ENCODE measurements around the gene VSIR.
A peak's percentile ranks its signal among the peaks of the same experiment; 100 is the strongest.

The VSIR gene

DNA sequence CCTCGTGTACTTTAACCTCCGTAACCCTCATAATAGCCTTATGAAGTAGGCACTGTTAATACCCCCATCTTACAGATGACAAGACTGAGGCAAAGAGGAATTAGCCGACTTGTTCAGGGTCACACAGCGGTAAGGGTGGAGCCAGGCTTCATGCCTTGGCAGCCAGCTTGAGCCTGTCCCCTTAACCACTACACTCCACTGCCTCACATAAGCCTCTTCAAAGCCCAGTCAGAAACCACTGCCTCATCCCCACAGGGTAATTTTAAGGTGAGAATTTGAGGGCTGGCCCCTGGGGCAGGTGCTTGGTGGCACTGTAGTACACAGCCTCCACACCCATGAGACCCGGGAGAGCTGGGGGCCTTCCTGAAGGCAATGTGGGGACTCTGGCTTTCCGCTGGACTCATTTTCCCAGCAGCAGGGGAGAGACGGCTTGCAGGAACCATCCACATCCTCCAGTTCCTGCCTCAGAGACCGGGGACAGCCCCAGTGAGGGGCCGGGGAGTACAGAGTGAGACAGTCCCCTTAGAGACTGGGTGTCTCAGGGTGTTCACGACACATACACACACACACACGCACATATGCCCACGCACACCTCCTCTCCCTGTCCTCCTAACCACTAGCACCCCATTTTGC lies 46.1 kb downstream of the VSIR start:
- peak; percentile 54 to 64 for ATAC-seq

DNA sequence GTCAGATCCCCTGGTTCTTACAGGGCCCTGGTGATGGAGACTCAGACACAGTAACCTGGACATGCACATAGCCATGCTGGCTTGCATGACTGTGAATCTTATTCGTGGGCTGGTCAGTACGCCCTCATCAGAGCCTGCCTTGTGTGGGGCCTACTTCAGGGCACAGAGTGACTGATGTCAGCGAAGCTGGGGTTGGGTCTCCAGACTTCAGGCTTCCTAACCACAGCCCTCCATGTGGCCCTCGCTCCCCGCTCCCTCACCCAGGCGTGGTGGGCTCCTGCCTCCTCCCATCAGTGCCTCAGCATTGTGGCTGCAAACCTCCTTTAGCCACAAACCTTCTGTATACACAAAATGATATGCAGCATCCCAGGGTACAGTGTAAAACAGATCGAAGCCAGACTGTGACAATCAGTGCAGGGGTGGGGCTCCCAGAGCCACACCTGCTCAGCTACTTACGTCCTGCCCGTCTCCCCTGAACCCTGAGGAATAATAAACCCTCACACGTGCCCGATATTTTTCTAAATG lies 46.7 kb downstream of the VSIR start:
- peak; percentile 28 to 31 for ATAC-seq

GRCh38 chr10:71725998-71726579 lies 47.2 kb downstream of the VSIR start:
- ATAC-seq, result peak; percentile 65 to 68

DNA sequence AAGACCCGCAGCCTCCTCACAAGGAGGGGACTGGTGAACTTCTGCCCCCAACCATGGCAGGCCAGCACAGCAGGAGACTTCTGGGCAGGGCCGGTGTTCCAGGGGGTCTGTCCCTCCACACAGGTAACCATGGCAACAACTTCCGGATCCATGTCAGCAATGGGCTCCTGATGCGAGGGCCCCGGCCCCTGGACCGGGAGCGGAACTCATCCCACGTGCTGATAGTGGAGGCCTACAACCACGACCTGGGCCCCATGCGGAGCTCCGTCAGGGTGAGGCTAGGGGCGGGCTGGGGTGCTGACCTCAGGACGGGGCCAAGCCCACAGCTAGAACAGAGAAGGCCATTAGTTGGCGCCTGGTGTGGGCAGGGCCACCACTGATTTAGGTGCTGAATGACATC lies 48.1 kb downstream of the VSIR start:
- no peak for ATAC-seq

DNA sequence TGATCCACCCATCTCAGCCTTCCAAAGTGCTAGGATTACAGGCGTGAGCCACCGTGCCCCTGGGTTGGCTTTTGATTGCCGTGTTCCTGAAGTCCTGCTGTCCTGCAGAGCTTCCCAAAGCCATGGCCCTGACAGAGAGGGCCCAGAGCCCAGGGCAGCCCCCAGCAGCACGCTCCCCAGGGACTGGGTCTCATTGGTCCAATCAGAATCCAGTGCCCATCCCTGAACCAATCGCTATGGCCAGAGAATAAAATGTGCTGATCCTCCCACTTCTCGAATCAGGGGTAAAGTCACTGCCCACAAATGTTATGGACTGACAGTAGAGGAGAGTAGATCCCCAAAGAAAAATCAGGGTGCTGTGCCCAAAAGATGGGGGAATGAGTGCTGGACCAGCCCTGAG lies 48.8 kb downstream of the VSIR start:
- no peak for ATAC-seq

GRCh38 chr10:71723311-71723710 lies 50.0 kb downstream of the VSIR start:
- no peak for ATAC-seq

DNA sequence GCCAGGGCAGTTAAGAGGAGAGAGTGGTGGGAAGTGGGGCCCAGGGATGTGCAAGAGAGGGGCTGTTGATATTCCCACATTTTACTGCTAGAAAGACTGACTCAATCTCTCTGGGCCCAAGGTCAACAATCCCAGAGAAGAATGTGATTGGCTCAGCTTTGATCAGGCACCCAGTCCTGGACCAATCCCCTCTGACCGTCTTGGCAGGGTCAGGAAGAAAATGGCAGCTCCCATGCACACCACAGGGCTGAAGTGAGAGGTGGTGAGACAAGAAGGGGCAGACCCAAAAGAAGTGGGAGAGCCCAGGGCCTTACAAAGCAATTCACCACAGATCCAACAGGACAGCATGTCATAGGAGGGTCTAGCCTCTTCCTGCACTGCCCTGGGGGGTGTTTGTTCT lies 50.5 kb downstream of the VSIR start:
- no peak for ATAC-seq

DNA sequence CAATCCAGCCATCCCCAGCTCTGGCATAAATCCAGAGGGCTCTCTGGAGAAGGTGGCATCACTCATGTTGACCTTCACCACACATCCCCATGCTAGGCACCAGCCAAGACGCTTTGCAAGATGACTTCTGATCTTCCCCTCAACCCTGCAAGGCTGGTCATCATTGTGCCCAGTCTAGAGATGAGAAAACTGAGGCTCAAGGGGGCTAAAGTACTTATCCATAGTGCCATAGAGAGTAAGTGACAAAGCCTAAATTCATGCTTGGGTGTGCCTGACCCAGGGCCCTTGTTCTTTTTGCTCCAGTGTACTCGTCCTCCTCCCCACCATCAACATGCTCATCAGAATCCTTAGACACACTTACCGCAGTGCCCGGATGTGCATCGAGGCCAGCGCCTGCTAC lies 52.0 kb downstream of the VSIR start:
- no peak for ATAC-seq

GRCh38 chr10:71720288-71720687 lies 53.0 kb downstream of the VSIR start:
- ATAC-seq, result no peak

DNA sequence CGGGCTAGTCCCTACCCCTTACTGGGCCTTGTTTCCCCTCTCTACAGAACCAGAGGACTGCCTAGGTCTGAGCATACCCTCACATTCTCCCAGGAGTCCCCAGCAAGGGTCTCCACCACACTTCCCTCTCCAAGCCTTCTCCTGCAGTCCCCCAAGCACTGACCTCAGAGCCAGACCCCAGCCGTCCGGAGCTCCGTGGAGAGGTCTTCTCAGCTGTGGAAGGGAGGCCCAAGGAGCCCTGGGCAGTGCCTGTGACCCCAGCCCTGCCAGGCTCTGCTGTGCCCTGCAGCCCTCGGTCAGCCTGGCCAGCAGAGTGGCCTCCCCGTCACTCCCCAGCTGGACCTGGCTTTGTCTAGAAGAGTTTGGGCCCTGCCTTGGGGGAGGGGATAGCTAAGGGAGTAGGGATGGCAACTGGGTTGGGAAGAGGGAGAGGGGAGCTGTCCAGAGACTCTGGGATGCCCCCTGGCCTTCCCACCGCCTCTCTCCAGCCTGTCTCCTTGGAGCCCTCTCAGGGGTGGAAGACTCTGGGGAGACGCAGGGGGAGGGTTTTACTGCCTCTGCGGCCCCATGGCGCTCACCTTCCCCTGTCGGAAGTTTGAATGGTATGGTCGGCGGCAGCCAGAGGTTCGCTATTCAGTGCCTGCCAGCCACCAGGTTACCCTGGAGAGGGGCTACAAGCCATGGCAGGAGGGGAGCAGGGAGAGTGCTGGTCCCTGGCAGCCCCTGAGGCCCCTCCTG lies 53.7 kb downstream of the VSIR start, which contains the start of gene C10orf105:
TSS of gene C10orf105 (minus strand) at position 315 of the 738 bp plus-strand sequence. CDS start 3,441 bp downstream, outside the sequence.
- no peak for ATAC-seq

GRCh38 chr10:71719042-71719441 lies 54.3 kb downstream of the VSIR start:
- no peak for ATAC-seq

GRCh38 chr10:71718165-71718698 lies 55.1 kb downstream of the VSIR start:
- ATAC-seq, result no peak

DNA sequence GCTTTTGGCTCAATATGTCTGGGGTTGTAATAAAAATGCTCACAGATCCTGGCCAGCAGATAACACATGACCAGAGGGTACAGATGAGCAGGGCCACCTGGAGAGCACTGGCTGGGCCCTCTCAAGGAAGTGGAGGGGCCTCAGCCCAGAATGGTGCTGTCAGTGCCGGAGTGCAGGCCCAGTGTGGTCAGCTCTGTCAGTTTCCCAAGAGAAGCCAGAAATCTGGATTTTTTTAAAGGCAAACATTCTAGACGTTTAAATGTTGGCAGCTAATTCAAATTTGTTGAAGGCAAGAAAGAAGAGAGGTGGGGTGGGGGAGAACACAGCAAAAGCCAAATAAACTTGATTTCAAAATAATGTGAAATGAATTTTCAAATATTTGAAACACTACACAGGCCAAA lies 55.8 kb downstream of the VSIR start:
- no peak for ATAC-seq

DNA sequence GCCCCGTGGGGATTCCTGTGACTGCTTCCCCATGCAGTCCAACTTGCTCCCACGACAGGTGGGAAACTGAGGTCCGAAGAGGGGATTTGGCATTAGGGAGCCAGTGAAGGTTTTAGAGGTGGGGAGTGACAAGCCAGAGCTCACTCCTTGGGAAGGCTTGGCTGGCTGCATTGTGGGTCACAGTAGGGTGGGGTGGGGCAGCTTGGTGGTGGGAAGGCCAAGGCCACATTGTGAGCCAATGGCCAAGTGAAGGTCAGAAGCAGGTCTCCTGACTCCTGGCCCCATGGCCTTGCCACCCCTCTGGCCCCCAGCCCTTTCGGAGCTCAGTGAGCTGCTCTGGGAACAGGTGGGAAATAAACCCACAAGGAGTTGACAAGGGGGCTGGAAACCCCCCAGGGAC lies 56.3 kb downstream of the VSIR start:
- ATAC-seq, result no peak

DNA sequence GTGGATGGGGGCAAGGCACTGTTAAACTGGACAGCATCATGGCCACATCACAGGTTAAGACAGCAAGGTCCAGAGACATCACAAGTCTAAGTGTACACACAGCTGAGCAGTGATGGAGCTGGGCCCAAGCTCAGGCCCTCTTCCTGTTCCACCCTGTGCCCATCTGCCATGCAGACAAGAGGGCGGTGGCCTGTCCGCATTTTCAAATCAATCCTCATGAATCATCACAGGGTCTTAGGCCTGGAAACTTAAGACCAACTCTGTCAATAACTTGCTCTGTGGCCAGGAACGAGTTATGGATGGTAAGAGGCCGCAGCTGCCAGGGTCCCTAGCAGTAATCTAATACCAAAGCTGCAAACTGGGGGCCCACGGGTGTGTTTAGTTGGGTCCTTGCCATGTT lies 56.9 kb downstream of the VSIR start:
- no peak for ATAC-seq

DNA sequence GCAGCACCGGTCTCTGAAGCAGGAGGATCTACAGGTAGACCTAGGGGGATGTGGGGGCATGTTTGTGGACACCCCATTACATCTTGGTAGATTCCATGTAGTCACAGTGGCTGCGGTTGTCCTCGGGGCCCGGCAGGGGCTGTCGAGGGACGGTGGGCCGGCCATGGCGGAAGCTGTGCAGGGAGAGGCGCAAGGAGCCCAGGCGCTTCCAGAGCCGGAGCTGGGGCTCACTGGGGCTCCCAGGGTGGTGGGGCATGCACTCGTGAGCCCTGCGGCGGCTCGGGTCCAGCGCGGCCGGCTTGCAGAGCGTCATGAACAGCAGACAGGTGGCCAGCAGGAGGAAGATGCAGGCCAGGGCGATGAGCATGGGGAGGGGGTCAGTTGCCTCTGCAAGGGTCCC lies 57.5 kb downstream of the VSIR start:
- no peak for ATAC-seq

DNA sequence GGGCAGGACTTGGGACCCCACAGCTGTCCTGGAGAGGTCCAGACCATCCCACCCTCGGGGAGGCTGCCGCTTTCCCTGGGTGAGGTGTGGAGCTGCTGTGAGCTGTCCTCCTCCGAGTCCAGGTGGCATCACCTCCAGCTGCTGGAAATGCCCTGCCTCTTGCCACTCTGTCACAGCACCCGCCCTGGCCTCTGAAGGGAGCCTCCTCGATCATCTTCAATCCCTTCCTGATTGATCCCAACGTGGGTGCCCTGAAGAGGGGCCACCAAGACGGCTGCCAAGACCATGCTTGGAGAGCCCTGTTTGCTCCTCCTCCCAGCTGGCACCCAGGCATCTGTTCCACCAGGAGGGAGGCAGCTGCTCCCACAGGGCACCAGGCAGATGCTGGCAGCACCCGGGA lies 58.3 kb downstream of the VSIR start:
- ATAC-seq, result no peak

DNA sequence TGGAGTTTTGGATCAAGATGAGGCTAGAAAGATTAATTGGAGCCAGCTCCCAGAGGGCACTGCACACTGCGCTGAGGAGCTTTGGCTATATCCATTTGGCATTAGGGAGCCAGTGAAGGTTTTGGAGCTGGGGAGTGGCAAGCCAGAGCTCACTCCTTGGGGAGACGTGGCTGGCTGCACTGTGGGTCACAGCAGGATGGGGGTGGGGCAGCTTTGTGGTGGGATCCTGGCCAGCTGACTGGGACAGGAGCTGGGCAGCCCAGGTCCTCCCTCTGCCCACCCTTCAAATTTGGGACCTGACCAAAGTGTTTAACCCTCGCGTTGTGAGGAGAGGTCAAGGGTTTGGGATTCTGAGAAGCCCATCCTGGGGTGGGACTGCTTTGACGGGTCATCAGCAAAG lies 58.7 kb downstream of the VSIR start:
- ATAC-seq, result no peak

- ATAC-seq, result no peak
Observed at GRCh38 chr10:71714031-71714410, 59.3 kb downstream of the VSIR start.

GRCh38 chr10:71713135-71714030 lies 59.9 kb downstream of the VSIR start:
- peak; percentile 75 to 77 for ATAC-seq

DNA sequence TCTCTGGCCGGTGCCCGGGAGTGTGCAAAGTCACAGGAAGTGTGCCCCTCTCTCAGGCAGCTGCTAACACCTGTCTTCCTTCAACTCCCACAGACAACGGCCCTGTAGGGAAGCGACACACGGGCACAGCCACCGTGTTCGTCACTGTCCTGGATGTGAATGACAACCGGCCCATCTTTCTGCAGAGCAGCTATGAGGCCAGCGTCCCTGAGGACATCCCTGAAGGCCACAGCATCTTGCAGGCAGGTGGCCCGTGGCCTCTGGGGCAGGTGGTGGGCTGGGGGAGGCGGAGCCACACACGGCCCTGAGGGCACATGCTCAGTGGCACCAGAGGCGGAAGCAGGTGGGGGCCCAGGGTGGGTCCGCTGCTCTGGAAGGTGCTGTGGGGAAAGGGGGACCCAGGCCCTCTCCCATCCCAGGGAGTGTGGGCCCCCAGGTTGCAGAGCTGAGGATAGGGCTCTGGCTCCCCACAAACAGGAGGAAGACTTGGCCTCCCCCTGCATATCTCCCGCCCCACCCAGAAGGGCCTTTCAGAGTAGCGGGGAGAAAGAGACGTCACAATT lies 60.7 kb downstream of the VSIR start:
- ATAC-seq, result peak; percentile 63 to 64

GRCh38 chr10:71712170-71712569 lies 61.1 kb downstream of the VSIR start:
- ATAC-seq, result no peak

Data from activated CD4-positive, CD25-positive, alpha-beta regulatory T cell treated with anti-CD3 and anti-CD28 coated beads, Interleukin-2, amount 50 U/mL, for 24 hours (primary cell).